CD4-positive, alpha-beta T cell (primary cell): ENCODE data around the gene HAUS8. TPM values are rescaled to one million over a fixed set of nuclear protein-coding genes. Genes with fewer than 3 reads are reported as not detected.

Source experiments
- ATAC-seq: fragments of 200-7000 bp; cut with Tn5 transposase; one replicate; pipeline ENCODE4 v1.10.0; 2022; ENCODE audit warnings: mild to moderate bottlenecking; ENCODE audit not compliant: poor library complexity
- CTCF ChIA-PET: fragments of 350-600 bp; sonication (Branson Sonifier 250); formaldehyde crosslinking; loops from one replicate; lab custom pipeline; 2021; ENCODE audit warnings: antibody characterized with exemption, inconsistent platforms; lab: Charles Lee
- POLR2A ChIA-PET: fragments of 350-600 bp; sonication (Branson Sonifier 250); formaldehyde crosslinking; loops from one replicate; lab custom pipeline; 2021; ENCODE audit warnings: antibody characterized with exemption, inconsistent platforms; lab: Charles Lee
- DNase-seq, 14 experiments: peaks; one replicate each; pipeline ENCODE4 v3.0.0-alpha.2; 2013 to 2020; ENCODE audit warnings: mixed read lengths in 2 of 14
- H3K27ac ChIP-seq, 2 donors: one replicate each; pipeline versions ENCODE4 v1.5.1 to v1.7.0; 2013; ENCODE audit warnings: low read length in 2 of 2, low read depth in 1 of 2, mild to moderate bottlenecking in 1 of 2
- H3K27me3 ChIP-seq, 2 experiments: 1 replicate in 1 of 2; 2 replicates in 1 of 2; pipeline versions ENCODE4 v1.6.1 to v1.7.0; 2013; ENCODE audit warnings: low read length in 2 of 2, control low read depth in 1 of 2, mild to moderate bottlenecking in 1 of 2, moderate library complexity in 1 of 2; ENCODE audit not compliant: insufficient read depth in 2 of 2, control insufficient read depth in 1 of 2
- H3K36me3 ChIP-seq: one replicate; pipeline ENCODE4 v1.6.1; 2013; ENCODE audit warnings: low read length, control low read depth; ENCODE audit not compliant: insufficient read depth
- H3K4me1 ChIP-seq: one replicate; pipeline ENCODE4 v1.6.1; 2013; ENCODE audit warnings: low read length, control low read depth; ENCODE audit not compliant: insufficient read depth
- H3K4me3 ChIP-seq: one replicate; pipeline ENCODE4 v1.5.1; 2013; ENCODE audit warnings: mild to moderate bottlenecking, low read length, moderate library complexity
- H3K9me3 ChIP-seq, 2 experiments: 1 replicate in 1 of 2; 2 replicates in 1 of 2; pipeline versions ENCODE4 v1.6.1 to v1.7.0; 2013; ENCODE audit warnings: low read length in 2 of 2, mild to moderate bottlenecking in 2 of 2, control low read depth in 1 of 2, moderate library complexity in 1 of 2; ENCODE audit not compliant: control insufficient read depth in 1 of 2, insufficient read depth in 1 of 2
- H3K27ac Mint-ChIP-seq: one replicate; pipeline ENCODE4 v1.8.0; 2020; ENCODE audit warnings: mixed read lengths
- H3K27me3 Mint-ChIP-seq: one replicate; pipeline ENCODE4 v1.8.0; 2021; ENCODE audit warnings: mixed read lengths
- H3K36me3 Mint-ChIP-seq: one replicate; pipeline ENCODE4 v1.8.0; 2021; ENCODE audit warnings: low read depth, mixed read lengths
- H3K4me1 Mint-ChIP-seq: one replicate; pipeline ENCODE4 v1.8.0; 2021; ENCODE audit warnings: low read depth, mixed read lengths
- H3K4me3 Mint-ChIP-seq: one replicate; pipeline ENCODE4 v1.8.0; 2020; ENCODE audit warnings: mild to moderate bottlenecking, mixed read lengths
- H3K9me3 Mint-ChIP-seq: one replicate; pipeline ENCODE4 v1.8.0; 2020; ENCODE audit warnings: mixed read lengths
- intact Hi-C, 2 experiments: fragments of 100-400 bp; cut with DNase I in 1 of 2; cut with micrococcal nuclease in 1 of 2; formaldehyde crosslinking; loops; one replicate each; pipeline versions ENCODE4 v1.15.1 to v1.9.0; 2023 to 2025; cut with DNase I, micrococcal nuclease
- total RNA-seq, 174 experiments: library from RNA in 2 of 174; stranded (reverse) in 2 of 174; gene quantifications; one replicate each; pipeline ENCODE4 v1.2.3 and lab custom pipeline; 2021 to 2026
- TF ChIP-seq, protein P1 (sequence below): fragments of 200-600 bp; IDR thresholded peaks from one replicate; pipeline ENCODE4 v1.8.0; 2022; ENCODE audit warnings: antibody characterized with exemption, mild to moderate bottlenecking

The HAUS8 gene
- total RNA-seq, 2 experiments from 2014 or later = 20.6 to 20.7 TPM

DNA sequence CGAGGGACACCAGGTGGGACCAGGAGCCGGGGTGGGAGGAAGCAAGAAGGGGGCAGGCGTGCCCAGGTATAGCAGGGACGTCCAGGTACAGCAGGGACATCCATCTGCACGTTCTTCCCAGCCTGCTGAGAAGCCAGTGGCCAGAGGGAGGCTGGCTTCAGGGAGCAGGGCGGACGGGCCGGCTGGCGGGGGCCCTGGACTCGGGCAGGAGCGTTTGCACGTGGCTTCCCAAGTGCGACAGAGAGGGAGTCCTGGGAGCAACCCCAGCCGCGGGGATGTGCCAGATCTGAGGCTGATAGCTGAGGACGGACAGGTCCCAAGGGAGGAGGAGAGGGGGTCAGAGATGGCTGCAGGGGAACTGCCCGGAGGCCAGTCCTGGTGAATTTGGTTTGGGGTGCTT lies 37.0 kb upstream of the HAUS8 start:
- no peak for DNase-seq
- intact Hi-C loops = no loop called here
- no peak overlapping the region for H3K4me3 Mint-ChIP-seq
- ATAC-seq = no peak
- no peaks in the 10 kb centered on the region for H3K27me3 ChIP-seq
- peaks cover 51% of the 10 kb centered on the region for H3K4me1 ChIP-seq
- H3K36me3 Mint-ChIP-seq = peaks cover 72% of the 10 kb centered on the region
- ChIA-PET CTCF (no interaction called here), POLR2A (interaction anchor here (0.5 kb wide), 1 partner anchor 10 kb away, joined by 3 read pairs; no protein-coding TSS in a partner anchor)
- peaks cover 0 to 3% of the 10 kb centered on the region in 2 experiments for H3K9me3 ChIP-seq
- H3K4me1 Mint-ChIP-seq = peaks cover 24% of the 10 kb centered on the region
- TF ChIP-seq, protein P1, sequence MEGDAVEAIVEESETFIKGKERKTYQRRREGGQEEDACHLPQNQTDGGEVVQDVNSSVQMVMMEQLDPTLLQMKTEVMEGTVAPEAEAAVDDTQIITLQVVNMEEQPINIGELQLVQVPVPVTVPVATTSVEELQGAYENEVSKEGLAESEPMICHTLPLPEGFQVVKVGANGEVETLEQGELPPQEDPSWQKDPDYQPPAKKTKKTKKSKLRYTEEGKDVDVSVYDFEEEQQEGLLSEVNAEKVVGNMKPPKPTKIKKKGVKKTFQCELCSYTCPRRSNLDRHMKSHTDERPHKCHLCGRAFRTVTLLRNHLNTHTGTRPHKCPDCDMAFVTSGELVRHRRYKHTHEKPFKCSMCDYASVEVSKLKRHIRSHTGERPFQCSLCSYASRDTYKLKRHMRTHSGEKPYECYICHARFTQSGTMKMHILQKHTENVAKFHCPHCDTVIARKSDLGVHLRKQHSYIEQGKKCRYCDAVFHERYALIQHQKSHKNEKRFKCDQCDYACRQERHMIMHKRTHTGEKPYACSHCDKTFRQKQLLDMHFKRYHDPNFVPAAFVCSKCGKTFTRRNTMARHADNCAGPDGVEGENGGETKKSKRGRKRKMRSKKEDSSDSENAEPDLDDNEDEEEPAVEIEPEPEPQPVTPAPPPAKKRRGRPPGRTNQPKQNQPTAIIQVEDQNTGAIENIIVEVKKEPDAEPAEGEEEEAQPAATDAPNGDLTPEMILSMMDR = no peak
- H3K4me3 ChIP-seq = no peak overlapping the region
- peak overlapping the region; percentile 51 for H3K27ac Mint-ChIP-seq
- no peaks in the 10 kb centered on the region for H3K9me3 Mint-ChIP-seq
- H3K27me3 Mint-ChIP-seq = no peaks in the 10 kb centered on the region
- H3K36me3 ChIP-seq = peaks cover 54% of the 10 kb centered on the region
- H3K27ac ChIP-seq = no peak overlapping the region

DNA sequence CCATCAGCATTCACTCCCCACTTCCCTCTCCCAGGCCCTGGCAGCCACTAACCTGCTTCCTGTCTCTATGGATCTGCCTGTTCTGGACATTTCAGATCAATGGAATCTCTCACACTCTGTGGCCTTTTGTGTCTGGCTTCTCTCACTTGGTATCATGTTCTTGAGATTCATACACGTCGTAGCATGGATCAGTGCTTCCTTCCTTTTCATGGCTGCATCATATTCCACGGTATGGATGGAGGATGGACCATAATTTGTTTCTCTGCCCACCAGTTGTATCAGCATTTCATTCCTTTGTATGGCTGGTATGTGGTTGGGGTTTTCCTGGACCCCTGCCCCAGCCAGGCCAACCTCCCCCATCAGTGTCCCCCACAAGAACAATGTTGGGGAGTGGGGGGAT lies 36.5 kb upstream of the HAUS8 start:
- Histone ChIP-seq H3K27ac (no peak overlapping the region), H3K4me3 (no peak overlapping the region), H3K9me3 (peaks cover 0 to 3% of the 10 kb centered on the region in 2 experiments), H3K27me3 (no peaks in the 10 kb centered on the region), H3K36me3 (peaks cover 57% of the 10 kb centered on the region), H3K4me1 (peaks cover 50% of the 10 kb centered on the region)
- DNase-seq (no peak), ATAC-seq (no peak)
- H3K27ac Mint-ChIP-seq = peak overlapping the region; percentile 29
- H3K4me1 Mint-ChIP-seq = peaks cover 24% of the 10 kb centered on the region
- H3K27me3 Mint-ChIP-seq = no peaks in the 10 kb centered on the region
- intact Hi-C loops = no loop called here
- no peaks in the 10 kb centered on the region for H3K9me3 Mint-ChIP-seq
- ChIA-PET CTCF (no interaction called here), POLR2A (no interaction called here)
- peaks cover 74% of the 10 kb centered on the region for H3K36me3 Mint-ChIP-seq
- no peak overlapping the region for H3K4me3 Mint-ChIP-seq
- TF ChIP-seq, protein P1 = no peak

DNA sequence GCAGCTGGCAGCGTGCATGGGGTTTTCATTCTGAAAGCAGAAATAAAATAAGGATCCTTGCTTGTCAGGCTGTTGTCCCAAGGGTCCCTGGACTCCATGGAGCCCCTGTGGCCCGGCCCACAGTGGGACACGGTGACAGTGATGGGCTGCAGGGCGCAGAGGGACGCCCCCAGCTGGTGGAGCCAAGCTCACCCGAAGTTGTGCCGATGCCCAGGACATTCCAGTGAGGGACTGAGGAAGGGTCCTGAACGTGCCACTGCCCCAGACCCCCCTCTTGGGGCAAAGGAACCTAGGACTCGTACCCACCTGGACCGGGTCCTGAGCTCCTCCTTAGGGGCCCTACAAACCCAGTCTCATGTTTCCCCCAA lies 35.3 kb upstream of the HAUS8 start:
- peaks cover 59% of the 10 kb centered on the region for H3K36me3 ChIP-seq
- intact Hi-C loops = no loop called here
- POLR2A ChIA-PET = interaction anchor here (0.8 to 3.2 kb wide), 3 partner anchors 11 to 73 kb away, joined by 3 to 10 read pairs (median 3); no protein-coding TSS in a partner anchor

More for the DNA sequence above, 35.3 kb upstream of the HAUS8 start:
- CTCF ChIA-PET = no interaction called here
- Histone ChIP-seq H3K27me3 (no peaks in the 10 kb centered on the region), H3K9me3 (no peaks in the 10 kb centered on the region), H3K27ac (peak overlapping the region in 1 of 2 donors; percentile 21), H3K4me3 (no peak overlapping the region), H3K4me1 (peaks cover 45% of the 10 kb centered on the region)
- Mint-ChIP-seq H3K4me1 (peaks cover 24% of the 10 kb centered on the region), H3K9me3 (no peaks in the 10 kb centered on the region), H3K36me3 (peaks cover 82% of the 10 kb centered on the region), H3K27me3 (no peaks in the 10 kb centered on the region), H3K4me3 (no peak overlapping the region), H3K27ac (peak overlapping the region; percentile 75)
- no peak for DNase-seq
- TF ChIP-seq, protein P1 = no peak
- no peak for ATAC-seq
